ENCODE results near the gene SPTLC1. TPM values are rescaled to one million over a fixed set of nuclear protein-coding genes. Genes with fewer than 3 reads are reported as not detected.

Gene SPTLC1
- total RNA-seq, 3 donors from 2014 or later: 69.3 to 104 (median 85.5) TPM

DNA sequence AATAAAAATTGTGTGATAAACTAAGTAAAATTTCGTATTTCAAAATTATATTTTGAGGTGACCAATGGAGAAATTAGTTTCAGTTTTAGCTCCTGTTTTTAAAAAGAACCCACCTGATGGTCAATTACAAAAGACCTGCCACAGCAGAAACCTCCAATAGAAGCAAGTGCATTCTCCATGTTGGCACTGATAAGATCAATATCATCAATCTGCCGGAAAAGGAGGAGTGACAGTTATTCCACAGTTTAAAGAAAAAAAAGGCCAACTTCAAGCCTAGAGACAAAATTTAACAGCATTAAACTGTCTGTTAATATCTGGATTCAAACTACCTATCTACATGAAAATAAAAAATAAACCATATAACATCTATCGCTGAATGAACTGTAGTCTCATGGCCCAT is 67.7 kb downstream of the SPTLC1 start:
- TF ChIP-seq, protein P1, sequence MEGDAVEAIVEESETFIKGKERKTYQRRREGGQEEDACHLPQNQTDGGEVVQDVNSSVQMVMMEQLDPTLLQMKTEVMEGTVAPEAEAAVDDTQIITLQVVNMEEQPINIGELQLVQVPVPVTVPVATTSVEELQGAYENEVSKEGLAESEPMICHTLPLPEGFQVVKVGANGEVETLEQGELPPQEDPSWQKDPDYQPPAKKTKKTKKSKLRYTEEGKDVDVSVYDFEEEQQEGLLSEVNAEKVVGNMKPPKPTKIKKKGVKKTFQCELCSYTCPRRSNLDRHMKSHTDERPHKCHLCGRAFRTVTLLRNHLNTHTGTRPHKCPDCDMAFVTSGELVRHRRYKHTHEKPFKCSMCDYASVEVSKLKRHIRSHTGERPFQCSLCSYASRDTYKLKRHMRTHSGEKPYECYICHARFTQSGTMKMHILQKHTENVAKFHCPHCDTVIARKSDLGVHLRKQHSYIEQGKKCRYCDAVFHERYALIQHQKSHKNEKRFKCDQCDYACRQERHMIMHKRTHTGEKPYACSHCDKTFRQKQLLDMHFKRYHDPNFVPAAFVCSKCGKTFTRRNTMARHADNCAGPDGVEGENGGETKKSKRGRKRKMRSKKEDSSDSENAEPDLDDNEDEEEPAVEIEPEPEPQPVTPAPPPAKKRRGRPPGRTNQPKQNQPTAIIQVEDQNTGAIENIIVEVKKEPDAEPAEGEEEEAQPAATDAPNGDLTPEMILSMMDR (IDR thresholded peaks at IDR 0.05): no peak
- H3K4me1 ChIP-seq (ENCODE audit: low read depth): no peaks in the 10 kb centered on the region
- no peak for ATAC-seq
- no peak overlapping the region for H3K4me3 ChIP-seq
- intact Hi-C loops (cut with DNase I, micrococcal nuclease): no loop called here
- no peak for DNase-seq
- H3K9me3 ChIP-seq: peaks cover 5% of the 10 kb centered on the region
- H3K36me3 ChIP-seq (ENCODE audit: low read depth): no peaks in the 10 kb centered on the region

DNA sequence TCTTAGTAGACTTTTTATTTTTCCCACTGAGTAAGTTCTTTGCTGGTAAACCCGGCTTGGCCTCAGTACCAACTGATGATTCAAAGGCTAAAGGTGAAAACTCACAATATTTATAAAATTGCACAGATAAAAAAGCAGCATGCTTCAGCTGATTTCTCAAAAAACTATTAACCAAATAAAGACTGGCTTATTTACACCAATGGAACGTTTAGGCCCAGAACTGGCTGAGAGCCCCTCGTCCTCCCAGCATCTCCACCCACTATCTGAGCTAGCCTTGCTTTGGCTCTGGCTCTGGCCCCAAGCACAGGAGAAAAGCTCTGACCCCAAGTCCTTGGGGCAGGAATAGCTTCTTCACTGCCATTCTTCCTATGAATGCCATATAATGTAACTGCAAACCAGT is 68.5 kb downstream of the SPTLC1 start:
- ATAC-seq (no peak), DNase-seq (no peak)
- TF ChIP-seq, protein P1 (IDR thresholded peaks at IDR 0.05): no peak
- Histone ChIP-seq H3K4me3 (no peak overlapping the region), H3K36me3 (ENCODE audit: low read depth) (no peaks in the 10 kb centered on the region), H3K4me1 (ENCODE audit: low read depth) (no peaks in the 10 kb centered on the region), H3K9me3 (peaks cover 13% of the 10 kb centered on the region)
- intact Hi-C loops (cut with DNase I, micrococcal nuclease): no loop called here

DNA sequence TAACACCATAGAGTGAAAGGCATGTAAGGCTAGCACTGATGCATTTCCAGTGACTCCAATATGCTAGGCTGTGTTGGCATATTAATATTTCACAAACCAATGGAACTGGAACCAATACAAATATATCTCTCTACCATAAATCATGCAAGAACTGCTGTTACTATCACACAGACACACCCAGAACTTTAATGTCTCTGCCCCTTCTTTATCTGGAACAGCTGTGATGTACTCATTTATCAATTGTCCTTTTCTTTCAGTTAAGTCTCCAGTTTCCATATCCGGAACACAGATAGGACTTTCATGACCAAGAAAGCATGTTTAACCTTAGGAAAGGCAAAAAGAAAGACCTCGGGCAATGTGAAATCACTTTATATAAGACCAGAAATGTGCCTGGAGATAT is 70.3 kb downstream of the SPTLC1 start:
- no peaks in the 10 kb centered on the region for H3K36me3 ChIP-seq (ENCODE audit: low read depth)
- no peak for ATAC-seq
- H3K9me3 ChIP-seq: peaks cover 16% of the 10 kb centered on the region
- no peak overlapping the region for H3K4me3 ChIP-seq
- no peak for DNase-seq
- no peaks in the 10 kb centered on the region for H3K4me1 ChIP-seq (ENCODE audit: low read depth)
- intact Hi-C loops (cut with DNase I, micrococcal nuclease): no loop called here
- TF ChIP-seq, protein P1 (IDR thresholded peaks at IDR 0.05): no peak

DNA sequence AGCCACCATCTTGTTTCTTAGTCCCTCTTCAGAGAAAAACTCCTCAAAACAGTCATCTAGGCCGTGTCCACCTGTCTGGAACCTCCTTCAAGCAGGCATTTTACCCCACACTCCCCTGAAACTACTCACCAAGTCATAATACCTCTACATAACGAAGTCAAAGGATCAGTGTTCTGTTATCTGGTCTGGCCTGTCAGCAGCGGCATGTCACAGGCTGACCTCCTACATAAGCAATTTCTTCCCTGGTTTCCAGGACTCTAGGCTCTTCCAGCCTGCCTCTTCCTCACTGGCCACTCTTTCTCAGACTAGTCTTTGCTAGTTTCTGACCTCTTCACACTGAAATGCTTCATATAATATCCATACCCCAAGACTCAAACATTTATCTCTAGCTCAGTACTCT is 72.2 kb downstream of the SPTLC1 start:
- ATAC-seq: no peak
- DNase-seq: no peak
- Histone ChIP-seq H3K4me1 (ENCODE audit: low read depth) (no peaks in the 10 kb centered on the region), H3K36me3 (ENCODE audit: low read depth) (no peaks in the 10 kb centered on the region), H3K9me3 (peaks cover 16% of the 10 kb centered on the region), H3K4me3 (no peak overlapping the region)
- intact Hi-C loops (cut with DNase I, micrococcal nuclease): no loop called here
- TF ChIP-seq, protein P1 (IDR thresholded peaks at IDR 0.05): no peak

DNA sequence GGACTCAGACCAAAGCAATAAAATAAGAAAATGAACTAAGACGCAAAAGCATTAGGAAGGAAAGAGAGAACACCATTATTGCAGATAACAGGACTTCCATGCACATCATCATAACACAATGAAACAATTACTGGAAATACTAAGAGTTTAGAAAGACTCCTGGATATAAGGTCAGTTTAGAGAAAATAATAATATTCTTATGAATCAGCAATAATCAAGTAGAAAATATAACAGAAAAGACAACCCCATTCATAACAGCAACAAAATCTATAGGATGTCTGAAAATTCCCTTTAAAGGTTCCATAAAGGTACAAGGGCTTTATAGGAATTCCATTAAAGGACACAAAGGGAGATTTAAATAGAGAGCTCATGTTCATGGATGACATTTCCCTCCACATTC is 73.0 kb downstream of the SPTLC1 start:
- no peaks in the 10 kb centered on the region for H3K36me3 ChIP-seq (ENCODE audit: low read depth)

More for the DNA sequence above, 73.0 kb downstream of the SPTLC1 start:
- H3K9me3 ChIP-seq: peaks cover 16% of the 10 kb centered on the region
- DNase-seq: no peak
- ATAC-seq: no peak
- no peak overlapping the region for H3K4me3 ChIP-seq
- intact Hi-C loops (cut with DNase I, micrococcal nuclease): no loop called here
- H3K4me1 ChIP-seq (ENCODE audit: low read depth): no peaks in the 10 kb centered on the region
- TF ChIP-seq, protein P1 (IDR thresholded peaks at IDR 0.05): no peak
